HL-60 (cell line): ENCODE results near the gene TRABD2B.

Source experiments
- DNase-seq, 2 experiments: peaks; one replicate each; pipeline ENCODE4 v3.0.0-alpha.2; 2010 to 2020; ENCODE audit warnings: low read depth in 1 of 2, low spot score in 1 of 2
- H3K27ac ChIP-seq: fragments of 250-450 bp; sonication (Bioruptor Pico); replicated peaks from 2 replicates; pipeline ENCODE4 v1.5.1; 2020; ENCODE audit warnings: mild to moderate bottlenecking, moderate library complexity
- H3K27me3 ChIP-seq: fragments of 250-450 bp; sonication (Bioruptor Pico); 2 replicates; pipeline ENCODE4 v1.5.1; 2021; ENCODE audit warnings: mild to moderate bottlenecking, moderate library complexity; ENCODE audit not compliant: insufficient read depth, poor library complexity, severe bottlenecking
- H3K4me3 ChIP-seq: replicated peaks from 2 replicates; pipeline ENCODE4 v1.5.1; 2011; ENCODE audit warnings: mild to moderate bottlenecking, control low read depth, low read length; ENCODE audit not compliant: insufficient read depth
- GABPA ChIP-seq: IDR thresholded peaks from 2 replicates; pipeline ENCODE4 v1.6.1; 2012; ENCODE audit warnings: low read depth
- POLR2AphosphoS5 ChIP-seq: IDR thresholded peaks from 2 replicates; pipeline ENCODE4 v1.6.1; 2012; ENCODE audit warnings: low read depth
- SPI1 ChIP-seq: IDR thresholded peaks from 2 replicates; pipeline ENCODE4 v1.6.1; 2012; ENCODE audit warnings: low read depth, mild to moderate bottlenecking, borderline replicate concordance
- long read RNA-seq: library from polyadenylated mRNA; unstranded; transcript quantifications from one replicate; pipeline ENCODE4 v2.0.0, GENCODE V29; 2020
- TF ChIP-seq, protein P1 (sequence below): IDR thresholded peaks from one replicate; pipeline ENCODE4 v1.5.1; 2011; ENCODE audit warnings: low read length, control low read depth, inconsistent platforms; ENCODE audit not compliant: insufficient read depth
- TF ChIP-seq, protein P2 (sequence below): IDR thresholded peaks from 2 replicates; pipeline ENCODE4 v1.6.1; 2012; ENCODE audit warnings: low read depth; ENCODE audit not compliant: insufficient replicate concordance

Gene TRABD2B
- long read RNA-seq: 0 reads

DNA sequence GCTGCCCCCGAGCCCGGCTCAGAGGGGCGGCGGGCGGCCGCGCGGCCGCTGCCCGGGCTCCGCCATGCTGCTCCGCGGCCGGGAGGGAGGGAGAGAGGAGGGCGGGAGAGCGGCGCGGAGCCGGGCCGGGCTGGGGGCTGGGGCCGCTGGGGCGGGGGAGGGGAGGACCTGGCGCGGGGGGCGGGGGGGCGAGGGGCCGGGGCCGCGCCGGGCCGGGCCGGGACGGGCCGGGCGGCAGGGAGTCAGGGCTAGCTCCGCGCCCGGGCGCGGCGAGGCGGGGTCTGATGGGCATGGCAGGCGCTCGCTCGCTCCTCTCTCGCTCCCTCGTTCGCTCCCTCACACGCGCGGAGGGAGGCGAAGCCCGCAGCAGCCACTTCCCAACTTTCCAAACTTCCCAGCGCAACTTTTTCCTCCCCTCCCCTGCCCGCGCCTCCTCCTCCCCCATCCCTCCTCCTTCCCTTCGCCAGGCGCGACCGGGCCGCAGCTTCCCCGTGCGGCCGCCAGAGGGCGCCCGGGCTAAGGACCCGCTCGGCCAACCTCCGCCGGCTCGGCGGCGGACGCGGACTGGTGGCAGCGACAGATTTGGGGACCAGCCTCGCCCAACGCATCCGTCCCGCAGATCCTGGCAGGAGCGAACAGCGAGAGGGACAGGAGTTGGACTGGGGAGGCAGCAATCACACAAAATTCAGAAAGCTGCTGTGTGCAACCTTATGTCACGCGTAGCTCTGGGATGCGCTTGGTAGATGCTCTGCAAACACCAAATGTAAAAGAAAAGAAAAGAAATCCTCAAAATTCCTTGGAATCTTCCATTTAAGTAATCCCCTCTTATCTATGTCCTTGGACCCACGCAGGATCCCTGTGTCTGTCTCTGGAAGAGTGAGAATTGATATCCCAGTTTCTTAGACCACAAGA, at the start of gene TRABD2B:
TRABD2B (minus strand) TSS at position 97 of the 912 bp plus-strand sequence.
- no peak within 1 kb of the TSS for H3K27ac ChIP-seq
- peaks cover 16% of the 10 kb centered on the region for H3K27me3 ChIP-seq
- TF ChIP-seq, protein P1, sequence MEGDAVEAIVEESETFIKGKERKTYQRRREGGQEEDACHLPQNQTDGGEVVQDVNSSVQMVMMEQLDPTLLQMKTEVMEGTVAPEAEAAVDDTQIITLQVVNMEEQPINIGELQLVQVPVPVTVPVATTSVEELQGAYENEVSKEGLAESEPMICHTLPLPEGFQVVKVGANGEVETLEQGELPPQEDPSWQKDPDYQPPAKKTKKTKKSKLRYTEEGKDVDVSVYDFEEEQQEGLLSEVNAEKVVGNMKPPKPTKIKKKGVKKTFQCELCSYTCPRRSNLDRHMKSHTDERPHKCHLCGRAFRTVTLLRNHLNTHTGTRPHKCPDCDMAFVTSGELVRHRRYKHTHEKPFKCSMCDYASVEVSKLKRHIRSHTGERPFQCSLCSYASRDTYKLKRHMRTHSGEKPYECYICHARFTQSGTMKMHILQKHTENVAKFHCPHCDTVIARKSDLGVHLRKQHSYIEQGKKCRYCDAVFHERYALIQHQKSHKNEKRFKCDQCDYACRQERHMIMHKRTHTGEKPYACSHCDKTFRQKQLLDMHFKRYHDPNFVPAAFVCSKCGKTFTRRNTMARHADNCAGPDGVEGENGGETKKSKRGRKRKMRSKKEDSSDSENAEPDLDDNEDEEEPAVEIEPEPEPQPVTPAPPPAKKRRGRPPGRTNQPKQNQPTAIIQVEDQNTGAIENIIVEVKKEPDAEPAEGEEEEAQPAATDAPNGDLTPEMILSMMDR: peak; percentile 58
- TF ChIP-seq GABPA: no peak
- peak; percentile 32 to 35 for DNase-seq
- peak within 1 kb of the TSS; percentile 37 for H3K4me3 ChIP-seq

DNA sequence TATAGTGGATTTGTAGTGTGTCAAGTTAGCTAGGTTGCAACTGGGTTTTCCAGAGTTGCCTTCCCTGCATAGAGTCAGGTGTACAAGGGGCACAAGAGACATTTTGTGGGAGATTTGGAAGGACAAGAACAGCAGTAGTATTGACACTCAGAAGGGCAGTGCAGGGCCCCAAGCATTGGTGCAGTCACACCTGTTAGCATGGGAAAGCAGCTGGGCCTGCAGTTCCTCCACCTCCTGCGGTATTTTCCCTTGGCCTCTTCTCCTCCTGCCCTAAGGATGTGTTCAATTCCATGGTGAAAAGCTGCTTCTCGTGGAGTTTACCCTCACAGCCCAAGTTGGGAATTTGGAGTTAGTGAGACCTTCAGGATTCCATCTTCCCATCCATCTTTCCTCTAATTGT, 47.1 kb upstream of the TRABD2B start:
- Histone ChIP-seq H3K27me3 (peaks cover 3% of the 10 kb centered on the region), H3K27ac (no peak overlapping the region), H3K4me3 (no peak overlapping the region)
- TF ChIP-seq POLR2AphosphoS5 (no peak), GABPA (no peak), SPI1 (no peak)
- TF ChIP-seq, protein P1: no peak
- TF ChIP-seq, protein P2, sequence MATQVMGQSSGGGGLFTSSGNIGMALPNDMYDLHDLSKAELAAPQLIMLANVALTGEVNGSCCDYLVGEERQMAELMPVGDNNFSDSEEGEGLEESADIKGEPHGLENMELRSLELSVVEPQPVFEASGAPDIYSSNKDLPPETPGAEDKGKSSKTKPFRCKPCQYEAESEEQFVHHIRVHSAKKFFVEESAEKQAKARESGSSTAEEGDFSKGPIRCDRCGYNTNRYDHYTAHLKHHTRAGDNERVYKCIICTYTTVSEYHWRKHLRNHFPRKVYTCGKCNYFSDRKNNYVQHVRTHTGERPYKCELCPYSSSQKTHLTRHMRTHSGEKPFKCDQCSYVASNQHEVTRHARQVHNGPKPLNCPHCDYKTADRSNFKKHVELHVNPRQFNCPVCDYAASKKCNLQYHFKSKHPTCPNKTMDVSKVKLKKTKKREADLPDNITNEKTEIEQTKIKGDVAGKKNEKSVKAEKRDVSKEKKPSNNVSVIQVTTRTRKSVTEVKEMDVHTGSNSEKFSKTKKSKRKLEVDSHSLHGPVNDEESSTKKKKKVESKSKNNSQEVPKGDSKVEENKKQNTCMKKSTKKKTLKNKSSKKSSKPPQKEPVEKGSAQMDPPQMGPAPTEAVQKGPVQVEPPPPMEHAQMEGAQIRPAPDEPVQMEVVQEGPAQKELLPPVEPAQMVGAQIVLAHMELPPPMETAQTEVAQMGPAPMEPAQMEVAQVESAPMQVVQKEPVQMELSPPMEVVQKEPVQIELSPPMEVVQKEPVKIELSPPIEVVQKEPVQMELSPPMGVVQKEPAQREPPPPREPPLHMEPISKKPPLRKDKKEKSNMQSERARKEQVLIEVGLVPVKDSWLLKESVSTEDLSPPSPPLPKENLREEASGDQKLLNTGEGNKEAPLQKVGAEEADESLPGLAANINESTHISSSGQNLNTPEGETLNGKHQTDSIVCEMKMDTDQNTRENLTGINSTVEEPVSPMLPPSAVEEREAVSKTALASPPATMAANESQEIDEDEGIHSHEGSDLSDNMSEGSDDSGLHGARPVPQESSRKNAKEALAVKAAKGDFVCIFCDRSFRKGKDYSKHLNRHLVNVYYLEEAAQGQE: no peak
- no peak for DNase-seq

DNA sequence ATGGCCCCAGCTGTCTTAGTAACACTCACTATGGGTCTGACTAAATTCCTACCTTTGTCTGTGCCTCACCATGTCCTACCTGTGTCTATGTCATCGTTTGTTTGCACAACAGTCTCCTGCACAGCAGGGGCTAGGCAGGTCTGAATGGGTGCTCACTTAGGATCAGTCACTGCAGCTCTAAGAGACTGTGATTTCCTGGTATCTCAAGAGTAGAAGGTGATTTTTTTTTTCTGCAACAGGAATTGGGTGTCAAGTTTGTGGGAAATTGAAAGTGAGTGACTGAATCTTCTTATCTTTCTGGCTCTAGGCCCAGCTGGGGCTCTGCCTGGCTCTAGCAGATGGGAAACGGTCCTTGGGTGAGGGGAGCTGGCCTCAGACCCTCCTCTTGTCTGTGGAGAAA, 46.4 kb upstream of the TRABD2B start:
- no peak for DNase-seq
- Histone ChIP-seq H3K4me3 (no peak overlapping the region), H3K27ac (no peak overlapping the region), H3K27me3 (peaks cover 3% of the 10 kb centered on the region)
- TF ChIP-seq POLR2AphosphoS5 (no peak), GABPA (no peak), SPI1 (no peak)
- TF ChIP-seq, protein P1: no peak
- TF ChIP-seq, protein P2: no peak
